ENCODE data around the gene MTHFR.

Gene MTHFR

DNA sequence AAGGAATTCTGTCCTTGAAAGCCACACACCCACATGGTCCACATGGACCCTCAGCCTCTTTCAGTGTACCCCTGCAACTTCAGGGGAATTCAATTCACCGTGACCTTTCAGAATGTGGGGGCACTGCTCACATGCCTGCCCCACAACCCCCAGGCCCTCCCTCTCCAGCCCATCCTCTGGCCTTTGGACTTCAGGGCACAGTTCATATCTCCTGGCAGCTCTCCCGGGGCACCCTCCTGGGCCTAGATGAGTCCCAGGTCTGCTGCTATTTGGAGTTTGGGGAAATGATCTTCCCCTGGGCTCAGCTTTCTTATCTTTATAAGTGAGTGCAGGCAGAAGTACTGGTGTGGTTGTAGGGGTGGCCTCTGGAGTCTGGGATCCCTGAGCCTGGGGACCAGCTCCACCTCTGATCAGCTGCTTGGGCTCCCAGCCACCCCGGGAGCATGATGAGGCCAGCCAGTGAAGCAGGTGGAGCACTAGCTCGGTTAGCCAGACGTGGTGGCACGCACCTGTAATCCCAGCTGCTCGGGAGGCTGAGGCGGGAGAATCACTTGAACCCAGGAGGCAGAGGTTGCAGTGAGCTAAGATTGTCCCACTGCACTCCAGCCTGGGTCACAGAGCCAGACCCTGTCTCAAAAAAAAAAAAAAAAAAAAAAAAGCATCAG, 28.0 kb downstream of the MTHFR start:
- Histone ChIP-seq H3K9me2 (ENCODE audit: low read depth, low read length) (no peaks in the 10 kb centered on the region), H3K27me3 (ENCODE audit: insufficient read depth, low read length) (no peaks in the 10 kb centered on the region), H2AFZ (ENCODE audit: low read length) (no peak overlapping the region), H3K4me1 (ENCODE audit: insufficient read depth, low read length, severe bottlenecking) (no peaks in the 10 kb centered on the region), H3K9me3 (ENCODE audit: low read length) (no peaks in the 10 kb centered on the region), H3K79me2 (ENCODE audit: insufficient read depth, low read length) (no peaks in the 10 kb centered on the region), H3K9ac (ENCODE audit: low read length) (no peak overlapping the region), H3K36me3 (ENCODE audit: insufficient read depth, low read length) (no peaks in the 10 kb centered on the region), H3K4me3 (ENCODE audit: low read depth, low read length, poor library complexity, severe bottlenecking) (no peak overlapping the region), H3K27ac (ENCODE audit: low read depth, low read length, poor library complexity, severe bottlenecking) (no peak overlapping the region), H3F3A (ENCODE audit: insufficient read depth, low read length) (no peaks in the 10 kb centered on the region), H4K20me1 (ENCODE audit: insufficient read depth, low read length) (no peaks in the 10 kb centered on the region), H3K4me2 (ENCODE audit: low read length) (no peak overlapping the region)
- TF ChIP-seq EZH2 (IDR thresholded peaks at IDR 0.05; ENCODE audit: borderline replicate concordance, low read length), result no peak
- TF ChIP-seq, protein P1, sequence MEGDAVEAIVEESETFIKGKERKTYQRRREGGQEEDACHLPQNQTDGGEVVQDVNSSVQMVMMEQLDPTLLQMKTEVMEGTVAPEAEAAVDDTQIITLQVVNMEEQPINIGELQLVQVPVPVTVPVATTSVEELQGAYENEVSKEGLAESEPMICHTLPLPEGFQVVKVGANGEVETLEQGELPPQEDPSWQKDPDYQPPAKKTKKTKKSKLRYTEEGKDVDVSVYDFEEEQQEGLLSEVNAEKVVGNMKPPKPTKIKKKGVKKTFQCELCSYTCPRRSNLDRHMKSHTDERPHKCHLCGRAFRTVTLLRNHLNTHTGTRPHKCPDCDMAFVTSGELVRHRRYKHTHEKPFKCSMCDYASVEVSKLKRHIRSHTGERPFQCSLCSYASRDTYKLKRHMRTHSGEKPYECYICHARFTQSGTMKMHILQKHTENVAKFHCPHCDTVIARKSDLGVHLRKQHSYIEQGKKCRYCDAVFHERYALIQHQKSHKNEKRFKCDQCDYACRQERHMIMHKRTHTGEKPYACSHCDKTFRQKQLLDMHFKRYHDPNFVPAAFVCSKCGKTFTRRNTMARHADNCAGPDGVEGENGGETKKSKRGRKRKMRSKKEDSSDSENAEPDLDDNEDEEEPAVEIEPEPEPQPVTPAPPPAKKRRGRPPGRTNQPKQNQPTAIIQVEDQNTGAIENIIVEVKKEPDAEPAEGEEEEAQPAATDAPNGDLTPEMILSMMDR (IDR thresholded peaks at IDR 0.05; ENCODE audit: low read length), result no peak

- H3K4me1 ChIP-seq (ENCODE audit: insufficient read depth, low read length, severe bottlenecking), result peaks cover 5% of the 10 kb centered on the region
- H3K4me2 ChIP-seq (ENCODE audit: low read length), result no peak overlapping the region
- no peak overlapping the region for H3K4me3 ChIP-seq (ENCODE audit: low read depth, low read length, poor library complexity, severe bottlenecking)
- TF ChIP-seq, protein P1 (IDR thresholded peaks at IDR 0.05; ENCODE audit: low read length), result no peak
- TF ChIP-seq EZH2 (IDR thresholded peaks at IDR 0.05; ENCODE audit: borderline replicate concordance, low read length), result no peak
- H3K9me3 ChIP-seq (ENCODE audit: low read length), result no peaks in the 10 kb centered on the region
- H3K79me2 ChIP-seq (ENCODE audit: insufficient read depth, low read length), result no peaks in the 10 kb centered on the region
- H2AFZ ChIP-seq (ENCODE audit: low read length), result no peak overlapping the region
- H3K9ac ChIP-seq (ENCODE audit: low read length), result no peak overlapping the region
- H3F3A ChIP-seq (ENCODE audit: insufficient read depth, low read length), result no peaks in the 10 kb centered on the region
- H4K20me1 ChIP-seq (ENCODE audit: insufficient read depth, low read length), result no peaks in the 10 kb centered on the region
- no peak overlapping the region for H3K27ac ChIP-seq (ENCODE audit: low read depth, low read length, poor library complexity, severe bottlenecking)
- no peaks in the 10 kb centered on the region for H3K27me3 ChIP-seq (ENCODE audit: insufficient read depth, low read length)
- no peaks in the 10 kb centered on the region for H3K9me2 ChIP-seq (ENCODE audit: low read depth, low read length)
- no peaks in the 10 kb centered on the region for H3K36me3 ChIP-seq (ENCODE audit: insufficient read depth, low read length)
Observed at GRCh38 chr1:11774753-11775152, 31.0 kb downstream of the MTHFR start.

DNA sequence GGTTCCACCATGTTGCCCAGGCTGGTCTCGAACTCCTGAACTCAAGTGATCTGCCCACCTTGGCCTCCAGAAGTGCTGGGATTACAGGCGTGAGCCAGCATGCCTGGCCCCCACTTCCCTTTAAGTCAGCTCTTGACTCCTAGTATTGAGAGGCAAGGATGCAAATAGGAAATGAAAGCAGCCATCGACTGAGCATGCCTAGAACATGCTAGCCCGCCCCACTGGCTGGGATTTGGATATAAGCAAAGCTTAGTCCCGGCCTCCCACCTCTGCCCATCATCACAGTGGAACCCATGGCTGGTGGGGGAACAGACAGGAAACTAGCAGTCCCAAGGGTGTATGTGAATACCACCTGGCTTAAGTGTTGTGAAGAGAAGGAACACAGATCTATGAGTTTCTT, 33.3 kb downstream of the MTHFR start:
- H3K27ac ChIP-seq (ENCODE audit: low read depth, low read length, poor library complexity, severe bottlenecking), result no peak overlapping the region
- no peaks in the 10 kb centered on the region for H3F3A ChIP-seq (ENCODE audit: insufficient read depth, low read length)
- peaks cover 5% of the 10 kb centered on the region for H3K4me1 ChIP-seq (ENCODE audit: insufficient read depth, low read length, severe bottlenecking)
- no peaks in the 10 kb centered on the region for H3K79me2 ChIP-seq (ENCODE audit: insufficient read depth, low read length)
- H3K4me2 ChIP-seq (ENCODE audit: low read length), result no peak overlapping the region
- H2AFZ ChIP-seq (ENCODE audit: low read length), result no peak overlapping the region
- no peak overlapping the region for H3K9ac ChIP-seq (ENCODE audit: low read length)
- H3K9me2 ChIP-seq (ENCODE audit: low read depth, low read length), result no peaks in the 10 kb centered on the region
- no peak overlapping the region for H3K4me3 ChIP-seq (ENCODE audit: low read depth, low read length, poor library complexity, severe bottlenecking)
- TF ChIP-seq, protein P1 (IDR thresholded peaks at IDR 0.05; ENCODE audit: low read length), result no peak
- no peak for TF ChIP-seq EZH2 (IDR thresholded peaks at IDR 0.05; ENCODE audit: borderline replicate concordance, low read length)
- H3K9me3 ChIP-seq (ENCODE audit: low read length), result no peaks in the 10 kb centered on the region
- H4K20me1 ChIP-seq (ENCODE audit: insufficient read depth, low read length), result no peaks in the 10 kb centered on the region
- no peaks in the 10 kb centered on the region for H3K36me3 ChIP-seq (ENCODE audit: insufficient read depth, low read length)
- H3K27me3 ChIP-seq (ENCODE audit: insufficient read depth, low read length), result no peaks in the 10 kb centered on the region
